GM21526 (cell line): ENCODE data around the gene ATRNL1.
"Not testable (repeated sequence)": the region's sequence is repeated elsewhere in the genome, so short reads cannot be mapped to it uniquely, and the experiment has no call there.

Experiments used
- ATAC-seq: cut with Tn5 transposase; IDR thresholded peaks from one replicate; pipeline ENCODE4 v1.9.1; 2021; ENCODE audit warnings: moderate library complexity; ENCODE audit not compliant: unreplicated experiment, low FRiP score

Gene ATRNL1

GRCh38 chr10:115402699-115403098, 309.5 kb downstream of the ATRNL1 start:
- ATAC-seq: no peak

- not testable (repeated sequence) for ATAC-seq
Observed at GRCh38 chr10:115405838-115406237, 312.7 kb downstream of the ATRNL1 start.

GRCh38 chr10:115409347-115409746, 316.2 kb downstream of the ATRNL1 start:
- ATAC-seq: no peak

GRCh38 chr10:115417585-115418265, 324.6 kb downstream of the ATRNL1 start:
- peak; percentile 98 for ATAC-seq

- no peak for ATAC-seq
Observed at GRCh38 chr10:115422624-115423023, 329.5 kb downstream of the ATRNL1 start.

- ATAC-seq: no peak
Observed at GRCh38 chr10:115427611-115428010, 334.4 kb downstream of the ATRNL1 start.

- ATAC-seq: no peak
Observed at GRCh38 chr10:115432188-115432819, 339.1 kb downstream of the ATRNL1 start.

GRCh38 chr10:115436999-115437398, 343.8 kb downstream of the ATRNL1 start:
- no peak for ATAC-seq

GRCh38 chr10:115441907-115442545, 348.9 kb downstream of the ATRNL1 start:
- no peak for ATAC-seq

GRCh38 chr10:115456812-115457211, 363.6 kb downstream of the ATRNL1 start:
- no peak for ATAC-seq

GRCh38 chr10:115483294-115483693, 390.1 kb downstream of the ATRNL1 start:
- no peak for ATAC-seq

- no peak for ATAC-seq
Observed at GRCh38 chr10:115491526-115492140, 398.5 kb downstream of the ATRNL1 start.

GRCh38 chr10:115503546-115503945, 410.4 kb downstream of the ATRNL1 start:
- ATAC-seq: no peak

GRCh38 chr10:115514895-115515294, 421.7 kb downstream of the ATRNL1 start:
- no peak for ATAC-seq

- ATAC-seq: no peak
Observed at GRCh38 chr10:115525141-115525540, 432.0 kb downstream of the ATRNL1 start.

- ATAC-seq: not testable (repeated sequence)
Observed at GRCh38 chr10:115527682-115528081, 434.5 kb downstream of the ATRNL1 start.

GRCh38 chr10:115536401-115536800, 443.2 kb downstream of the ATRNL1 start:
- ATAC-seq: not testable (repeated sequence)

- no peak for ATAC-seq
Observed at GRCh38 chr10:115539142-115539762, 446.1 kb downstream of the ATRNL1 start.

GRCh38 chr10:115555887-115556402, 462.8 kb downstream of the ATRNL1 start:
- ATAC-seq: no peak

- no peak for ATAC-seq
Observed at GRCh38 chr10:115558252-115558651, 465.1 kb downstream of the ATRNL1 start.

GRCh38 chr10:115566867-115567266, 473.7 kb downstream of the ATRNL1 start:
- no peak for ATAC-seq
